GM18868 (cell line): ENCODE data around the gene GID8.

Experiments used
- ATAC-seq: cut with Tn5 transposase; IDR thresholded peaks from one replicate; pipeline ENCODE4 v1.9.1; 2021; ENCODE audit warnings: mild to moderate bottlenecking, moderate library complexity; ENCODE audit not compliant: unreplicated experiment

Gene GID8

GRCh38 chr20:62982124-62983075, 44.5 kb downstream of the GID8 start:
- no peak for ATAC-seq

- ATAC-seq, result no peak
Measured at GRCh38 chr20:62983210-62983609, 45.3 kb downstream of the GID8 start.

- no peak for ATAC-seq
Measured at GRCh38 chr20:62984666-62985443, 46.9 kb downstream of the GID8 start.

GRCh38 chr20:62985444-62985778, 47.5 kb downstream of the GID8 start:
- ATAC-seq, result no peak

- no peak for ATAC-seq
Measured at GRCh38 chr20:62986257-62986800, 48.4 kb downstream of the GID8 start.

- ATAC-seq, result no peak
Measured at GRCh38 chr20:62987114-62987513, 49.2 kb downstream of the GID8 start.

GRCh38 chr20:62989201-62989601, 51.3 kb downstream of the GID8 start:
- ATAC-seq, result no peak

GRCh38 chr20:62990306-62990825, 52.4 kb downstream of the GID8 start:
- ATAC-seq, result no peak

- no peak for ATAC-seq
Measured at GRCh38 chr20:62991196-62991807, 53.4 kb downstream of the GID8 start.

GRCh38 chr20:62991863-62992262, 53.9 kb downstream of the GID8 start:
- ATAC-seq, result no peak

- no peak for ATAC-seq
Measured at GRCh38 chr20:62993856-62994494, 56.0 kb downstream of the GID8 start.

- ATAC-seq, result no peak
Measured at GRCh38 chr20:62994869-62995281, 56.9 kb downstream of the GID8 start.

GRCh38 chr20:62995481-62995880, 57.5 kb downstream of the GID8 start:
- no peak for ATAC-seq

GRCh38 chr20:62995898-62996595, 58.1 kb downstream of the GID8 start:
- no peak for ATAC-seq

- ATAC-seq, result no peak
Measured at GRCh38 chr20:62996596-62996982, 58.6 kb downstream of the GID8 start.

GRCh38 chr20:62997417-62998035, 59.6 kb downstream of the GID8 start:
- ATAC-seq, result no peak
